Caco-2 (cell line): ENCODE measurements around the gene SMIM10. TPM values are rescaled to one million over a fixed set of nuclear protein-coding genes. Genes with fewer than 3 reads are reported as not detected.
A peak's percentile ranks its signal among the peaks of the same experiment; 100 is the strongest.
"Not testable (repeated sequence)": the region's sequence is repeated elsewhere in the genome, so short reads cannot be mapped to it uniquely, and the experiment has no call there.

Source experiments
- Bru-seq: library from RNA; stranded (reverse); fragments of 400-500 nt; gene quantifications from one replicate; lab custom pipeline; 2021; lab: Mats Ljungman, UMichigan
- BruChase-seq, 2 experiments: library from RNA; stranded (reverse); fragments of 400-500 nt; gene quantifications; one replicate each; lab custom pipeline; 2021; lab: Mats Ljungman, UMichigan
- BruUV-seq: library from RNA; stranded (reverse); fragments of 400-500 nt; replicated peaks from 2 replicates; lab custom pipeline; 2021; lab: Mats Ljungman, UMichigan
- CTCF ChIA-PET: fragments of 300-600 bp; sonication (Branson Sonifier 250); formaldehyde crosslinking; loops from one replicate; lab custom pipeline; 2022; ENCODE audit warnings: antibody characterized with exemption; lab: Charles Lee
- POLR2A ChIA-PET: fragments of 300-600 bp; sonication (Branson Sonifier 250); formaldehyde crosslinking; loops from one replicate; lab custom pipeline; 2022; ENCODE audit warnings: antibody characterized with exemption; lab: Charles Lee
- DNase-seq, 2 experiments: peaks; one replicate each; pipeline versions ENCODE4 v3.0.0 to v3.0.0-alpha.2; 2020 to 2022
- H3K27me3 ChIP-seq: replicated peaks from 2 replicates; pipeline ENCODE4 v1.6.0; 2011; ENCODE audit warnings: low read length; ENCODE audit not compliant: control insufficient read depth, insufficient read depth
- H3K36me3 ChIP-seq: 2 replicates; pipeline ENCODE4 v1.5.1; 2011; ENCODE audit warnings: low read length; ENCODE audit not compliant: control insufficient read depth, insufficient read depth
- H3K4me1 ChIP-seq: fragments of 250-450 bp; sonication (Bioruptor Pico); 2 replicates; pipeline ENCODE4 v1.5.1; 2020; ENCODE audit warnings: mild to moderate bottlenecking
- H3K4me3 ChIP-seq: 2 replicates; pipeline ENCODE4 v1.5.1; 2011; ENCODE audit warnings: low read depth, mild to moderate bottlenecking, control low read depth, low read length
- H3K9me3 ChIP-seq: fragments of 250-450 bp; sonication (Bioruptor Pico); 2 replicates; pipeline ENCODE4 v1.5.1; 2020; ENCODE audit warnings: mild to moderate bottlenecking, moderate library complexity
- H3K27ac Mint-ChIP-seq: one replicate; pipeline ENCODE4 v1.8.0; 2022; ENCODE audit warnings: mixed read lengths; ENCODE audit not compliant: unreplicated experiment
- H3K27me3 Mint-ChIP-seq: one replicate; pipeline ENCODE4 v1.8.0; 2022; ENCODE audit warnings: mixed read lengths; ENCODE audit not compliant: insufficient read depth, unreplicated experiment
- H3K36me3 Mint-ChIP-seq: one replicate; pipeline ENCODE4 v1.8.0; 2022; ENCODE audit warnings: mild to moderate bottlenecking, mixed read lengths; ENCODE audit not compliant: insufficient read depth, unreplicated experiment
- H3K4me1 Mint-ChIP-seq: one replicate; pipeline ENCODE4 v1.8.0; 2022; ENCODE audit warnings: low read depth, mixed read lengths; ENCODE audit not compliant: unreplicated experiment
- H3K4me3 Mint-ChIP-seq: one replicate; pipeline ENCODE4 v1.8.0; 2022; ENCODE audit warnings: mild to moderate bottlenecking, moderate library complexity, mixed read lengths; ENCODE audit not compliant: unreplicated experiment
- H3K9me3 Mint-ChIP-seq: one replicate; pipeline ENCODE4 v1.8.0; 2022; ENCODE audit warnings: mixed read lengths; ENCODE audit not compliant: unreplicated experiment
- CTCF ChIP-seq, 2 experiments: fragments of 200-600 bp in 1 of 2; IDR thresholded peaks; 1 replicate in 1 of 2; 2 replicates in 1 of 2; pipeline versions ENCODE4 v1.5.1 to v1.8.0; 2011 to 2022; ENCODE audit warnings: antibody characterized with exemption in 1 of 2, control low read depth in 1 of 2, inconsistent platforms in 1 of 2, low read depth in 1 of 2, low read length in 1 of 2, mild to moderate bottlenecking in 1 of 2, moderate library complexity in 1 of 2; ENCODE audit not compliant: insufficient read depth in 1 of 2, severe bottlenecking in 1 of 2, unreplicated experiment in 1 of 2
- intact Hi-C: fragments of 100-400 bp; cut with micrococcal nuclease; formaldehyde crosslinking; loops from one replicate; pipeline ENCODE4 v1.10.0; 2022; ENCODE audit not compliant: unreplicated experiment
- long read RNA-seq: library from polyadenylated mRNA; stranded (forward); transcript quantifications from one replicate; pipeline ENCODE4 v2.0.0, GENCODE V29; 2022
- total RNA-seq: library from RNA; stranded (reverse); gene quantifications from 2 replicates; pipeline ENCODE4 v1.2.3, GENCODE V29; 2022

Gene SMIM10
- total RNA-seq (6.0 and 7.9 TPM in 2 replicates), Bru-seq, nascent RNA (percentile 67 among the genes with signal in this experiment), BruChase-seq, experiment 1, labeled RNA remaining after a 2-hour chase (percentile 86 among the genes with signal in this experiment), BruChase-seq, experiment 2, labeled RNA remaining after a 6-hour chase (percentile 94 among the genes with signal in this experiment)
- long read RNA-seq, transcript SMIM10-201 (1 exons, 1,536 nt): major isoform, 13 of 13 reads
- long read RNA-seq, partial matches to known transcripts: 0 of 13 reads
- long read RNA-seq, other reads (novel, unspliced or antisense): 0 of 13 reads

- Mint-ChIP-seq H3K27ac (peak within 1 kb of the TSS; percentile 35), H3K9me3 (peaks cover 9% of the 10 kb centered on the region), H3K27me3 (no peaks in the 10 kb centered on the region), H3K4me3 (peak within 1 kb of the TSS; percentile 83), H3K36me3 (no peaks in the 10 kb centered on the region), H3K4me1 (peaks cover 11% of the 10 kb centered on the region)
- TF ChIP-seq CTCF (IDR thresholded peaks at IDR 0.05; ENCODE audit: insufficient read depth in 1 of 2, low read depth in 1 of 2, low read length in 1 of 2, severe bottlenecking in 1 of 2, unreplicated experiment in 1 of 2): no peak
- no TSS peak for BruUV-seq
- Histone ChIP-seq H3K36me3 (no peaks in the 10 kb centered on the region), H3K27me3 (no peaks in the 10 kb centered on the region), H3K4me3 (peak within 1 kb of the TSS; percentile 45), H3K4me1 (no peaks in the 10 kb centered on the region; the same call in 1 of the 2 replicates), H3K9me3 (no peaks in the 10 kb centered on the region)
- POLR2A ChIA-PET: no interaction called here
- intact Hi-C loops: no loop called here
- CTCF ChIA-PET: no interaction called here
- DNase-seq: peak; percentile 50 to 66
Measured at GRCh38 chrX:134990801-134991481, at the start of gene SMIM10. Gene SMIM10 (plus strand): TSS chrX:134990991. CDS start chrX:134991096, 105 bp downstream.

GRCh38 chrX:134946364-134946763 lies 44.4 kb upstream of the SMIM10 start:
- H3K27me3 ChIP-seq, CTCF ChIA-PET, BruUV-seq, H3K27me3 Mint-ChIP-seq, POLR2A ChIA-PET, intact Hi-C loops, DNase-seq, H3K9me3 ChIP-seq, H3K9me3 Mint-ChIP-seq, H3K4me3 ChIP-seq, H3K36me3 ChIP-seq: not testable (repeated sequence)
- Mint-ChIP-seq H3K36me3 (peaks cover 11% of the 10 kb centered on the region), H3K4me1 (peaks cover 31% of the 10 kb centered on the region), H3K27ac (peak overlapping the region; percentile 88), H3K4me3 (peak overlapping the region; percentile 56)
- peaks cover 64% of the 10 kb centered on the region for H3K4me1 ChIP-seq

- peak; percentile 44 to 66 for DNase-seq
- Mint-ChIP-seq H3K36me3 (peaks cover 11% of the 10 kb centered on the region), H3K9me3 (no peaks in the 10 kb centered on the region), H3K4me3 (peak overlapping the region; percentile 67), H3K27me3 (no peaks in the 10 kb centered on the region), H3K27ac (peak overlapping the region; percentile 95), H3K4me1 (peaks cover 31% of the 10 kb centered on the region)
- intact Hi-C loops: no loop called here
- Histone ChIP-seq H3K36me3 (no peaks in the 10 kb centered on the region), H3K9me3 (no peaks in the 10 kb centered on the region), H3K4me3 (no peak overlapping the region), H3K27me3 (no peaks in the 10 kb centered on the region), H3K4me1 (peaks cover 67% of the 10 kb centered on the region)
- TSS peak; percentile 66 for BruUV-seq
- CTCF ChIA-PET: no interaction called here
- no peak for TF ChIP-seq CTCF (IDR thresholded peaks at IDR 0.05; ENCODE audit: insufficient read depth in 1 of 2, low read depth in 1 of 2, low read length in 1 of 2, severe bottlenecking in 1 of 2, unreplicated experiment in 1 of 2)
- POLR2A ChIA-PET: interaction anchor here (0.6 kb wide), 1 partner anchor 14 kb away, joined by 3 read pairs; no protein-coding TSS in a partner anchor
Measured at GRCh38 chrX:134948333-134949241, 42.2 kb upstream of the SMIM10 start.
